Vagina (tissue), 2 donors: Measurements from ENCODE around the gene PROX1.

Source experiments
- POLR2AphosphoS5 ChIP-seq, 2 donors: sonication (generic); formaldehyde crosslinking; IDR thresholded peaks; one replicate each; pipeline ENCODE4 v1.9.0; 2017; ENCODE audit warnings: antibody characterized with exemption in 2 of 2, mild to moderate bottlenecking in 2 of 2, low read depth in 1 of 2; ENCODE audit not compliant: insufficient read depth in 1 of 2
- TF ChIP-seq, protein P1 (sequence below), 3 experiments: fragments of 450-650 bp in 2 of 3; fragments of 200-600 bp in 1 of 3; sonication (generic) in 1 of 3; IDR thresholded peaks; one replicate each; pipeline ENCODE4 v1.5.1; 2017 to 2019; ENCODE audit warnings: antibody characterized with exemption in 3 of 3, mild to moderate bottlenecking in 2 of 3, moderate library complexity in 2 of 3

DNA sequence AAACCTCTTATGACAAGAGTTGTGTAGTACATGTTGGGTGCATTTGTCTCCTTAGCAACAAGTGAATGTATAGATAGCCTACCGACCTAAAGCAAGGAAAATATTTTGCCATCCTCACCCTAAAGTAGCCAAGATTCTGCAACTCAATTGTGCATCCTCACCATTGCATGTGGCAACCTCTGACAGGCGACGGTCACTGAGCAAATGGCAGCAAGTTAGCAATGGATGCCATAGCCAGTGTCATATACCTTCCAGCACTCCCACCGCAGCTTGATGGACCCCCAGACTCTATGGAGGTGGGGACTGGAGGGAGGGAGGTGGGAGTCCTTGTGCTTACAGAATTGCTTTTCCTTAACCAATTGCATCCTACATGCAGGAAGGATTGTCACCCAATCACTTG lies 17.0 kb downstream of the PROX1 start:
- TF ChIP-seq, protein P1, sequence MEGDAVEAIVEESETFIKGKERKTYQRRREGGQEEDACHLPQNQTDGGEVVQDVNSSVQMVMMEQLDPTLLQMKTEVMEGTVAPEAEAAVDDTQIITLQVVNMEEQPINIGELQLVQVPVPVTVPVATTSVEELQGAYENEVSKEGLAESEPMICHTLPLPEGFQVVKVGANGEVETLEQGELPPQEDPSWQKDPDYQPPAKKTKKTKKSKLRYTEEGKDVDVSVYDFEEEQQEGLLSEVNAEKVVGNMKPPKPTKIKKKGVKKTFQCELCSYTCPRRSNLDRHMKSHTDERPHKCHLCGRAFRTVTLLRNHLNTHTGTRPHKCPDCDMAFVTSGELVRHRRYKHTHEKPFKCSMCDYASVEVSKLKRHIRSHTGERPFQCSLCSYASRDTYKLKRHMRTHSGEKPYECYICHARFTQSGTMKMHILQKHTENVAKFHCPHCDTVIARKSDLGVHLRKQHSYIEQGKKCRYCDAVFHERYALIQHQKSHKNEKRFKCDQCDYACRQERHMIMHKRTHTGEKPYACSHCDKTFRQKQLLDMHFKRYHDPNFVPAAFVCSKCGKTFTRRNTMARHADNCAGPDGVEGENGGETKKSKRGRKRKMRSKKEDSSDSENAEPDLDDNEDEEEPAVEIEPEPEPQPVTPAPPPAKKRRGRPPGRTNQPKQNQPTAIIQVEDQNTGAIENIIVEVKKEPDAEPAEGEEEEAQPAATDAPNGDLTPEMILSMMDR (IDR thresholded peaks at IDR 0.05), result no peak
- TF ChIP-seq POLR2AphosphoS5 (IDR thresholded peaks at IDR 0.05; ENCODE audit: insufficient read depth in 1 of 2, low read depth in 1 of 2), result no peak
